ENCODE results near the gene MGAT1. TPM values are rescaled to one million over a fixed set of nuclear protein-coding genes. Genes with fewer than 3 reads are reported as not detected.

Gene MGAT1
- total RNA-seq, 1 experiment from 2014 or later, result 53.0 TPM

DNA sequence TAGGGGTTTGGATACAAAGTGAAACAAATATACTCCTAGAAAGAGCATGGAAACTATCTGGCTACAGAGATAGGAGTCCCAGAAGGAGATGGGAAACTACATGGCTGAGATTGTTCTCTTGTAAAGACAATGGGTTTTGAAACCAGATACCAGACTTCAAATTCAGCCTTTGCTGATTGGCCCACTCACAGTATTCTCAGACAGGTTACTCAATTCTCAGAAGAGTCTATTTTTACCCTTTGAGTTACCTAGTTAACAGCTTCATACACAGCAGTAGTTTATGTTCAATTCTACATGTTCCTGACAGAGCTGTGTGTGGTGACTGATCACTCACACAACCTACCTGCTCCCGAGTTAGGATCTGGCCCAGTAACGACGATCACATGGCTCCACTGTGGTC lies 44.4 kb upstream of the MGAT1 start:
- Histone ChIP-seq H3K9me3 (ENCODE audit: control insufficient read depth in 1 of 2, insufficient read depth in 1 of 2, low read depth in 1 of 2, low read length in 2 of 2) (peaks cover 25 to 35% of the 10 kb centered on the region in 2 experiments; a peak in 3 of 4 replicates), H3K4me3 (replicated peaks in 1 of 2; ENCODE audit: low read depth in 1 of 2, low read length in 2 of 2) (no peak overlapping the region), H2AFZ (ENCODE audit: low read depth, low read length, poor library complexity, severe bottlenecking) (no peak overlapping the region), H3K27ac (ENCODE audit: low read depth, low read length) (no peak overlapping the region), H3K4me1 (ENCODE audit: control insufficient read depth in 1 of 2, insufficient read depth in 2 of 2, low read length in 2 of 2) (no peaks in the 10 kb centered on the region), H4K20me1 (ENCODE audit: insufficient read depth) (no peaks in the 10 kb centered on the region), H3K9ac (ENCODE audit: low read length) (no peak overlapping the region), H3K79me2 (ENCODE audit: insufficient read depth, low read length) (no peaks in the 10 kb centered on the region), H3K4me2 (ENCODE audit: low read length) (no peak overlapping the region), H3K9me2 (ENCODE audit: insufficient read depth) (no peaks in the 10 kb centered on the region), H3K27me3 (ENCODE audit: insufficient read depth, low read length) (no peaks in the 10 kb centered on the region), H3K36me3 (ENCODE audit: control insufficient read depth in 1 of 2, insufficient read depth in 2 of 2, low read length in 2 of 2) (peaks cover 21 to 43% of the 10 kb centered on the region in 2 experiments)
- ChIA-PET POLR2A (no interaction called here), RAD21 (ENCODE audit: low non-redundant PET in 1 of 2, low total read pairs in 2 of 2, uncharacterized antibody in 2 of 2, unreplicated experiment in 2 of 2) (no interaction called here), CTCF (no interaction called here)
- intact Hi-C loops (cut with micrococcal nuclease), result no loop called here
- TF ChIP-seq SRF (IDR thresholded peaks at IDR 0.05; ENCODE audit: low read depth) (no peak), SIN3A (IDR thresholded peaks at IDR 0.05; ENCODE audit: low read depth) (no peak), MAX (IDR thresholded peaks at IDR 0.05) (no peak), EZH2phosphoT487 (IDR thresholded peaks at IDR 0.05; ENCODE audit: borderline replicate concordance) (no peak), POLR2A (IDR thresholded peaks at IDR 0.05; ENCODE audit: borderline replicate concordance, extremely low read depth, insufficient read depth, insufficient read length) (no peak), RAD21 (IDR thresholded peaks at IDR 0.05; ENCODE audit: low read depth) (no peak), FOSL1 (IDR thresholded peaks at IDR 0.05; ENCODE audit: low read depth) (no peak), REST (IDR thresholded peaks at IDR 0.05; ENCODE audit: low read depth) (no peak), POLR2AphosphoS5 (IDR thresholded peaks at IDR 0.05; ENCODE audit: low read depth, low read length) (no peak), ZNF274 (IDR thresholded peaks at IDR 0.05; ENCODE audit: low read depth, low read length) (no peak), JUND (IDR thresholded peaks at IDR 0.05) (no peak)
- ATAC-seq, result no peak
- no TSS peak for BruUV-seq (replicated peaks)
- no peak for DNase-seq (ENCODE audit: low read depth, low spot score)
